ENCODE results near the gene LRP1B.

DNA sequence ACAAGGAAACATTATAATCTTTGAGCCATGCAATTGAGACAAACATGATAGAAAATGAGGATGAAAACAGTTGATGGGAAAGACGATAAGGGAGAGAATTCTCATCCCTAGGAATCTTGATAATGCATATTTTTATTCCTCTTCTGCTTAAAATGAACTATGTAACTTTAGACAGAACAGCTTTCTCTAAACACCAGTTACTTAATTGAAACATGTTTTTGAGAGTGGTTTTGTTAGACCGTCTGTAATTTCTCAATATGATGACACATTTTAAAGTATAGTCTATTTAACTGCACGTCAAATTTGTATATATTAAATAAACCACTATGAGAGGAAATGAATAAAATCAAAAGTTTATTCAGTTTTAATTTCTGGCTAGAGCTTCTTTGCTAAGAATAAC lies 1896.7 kb downstream of the LRP1B start:
- TF ChIP-seq, protein P1, sequence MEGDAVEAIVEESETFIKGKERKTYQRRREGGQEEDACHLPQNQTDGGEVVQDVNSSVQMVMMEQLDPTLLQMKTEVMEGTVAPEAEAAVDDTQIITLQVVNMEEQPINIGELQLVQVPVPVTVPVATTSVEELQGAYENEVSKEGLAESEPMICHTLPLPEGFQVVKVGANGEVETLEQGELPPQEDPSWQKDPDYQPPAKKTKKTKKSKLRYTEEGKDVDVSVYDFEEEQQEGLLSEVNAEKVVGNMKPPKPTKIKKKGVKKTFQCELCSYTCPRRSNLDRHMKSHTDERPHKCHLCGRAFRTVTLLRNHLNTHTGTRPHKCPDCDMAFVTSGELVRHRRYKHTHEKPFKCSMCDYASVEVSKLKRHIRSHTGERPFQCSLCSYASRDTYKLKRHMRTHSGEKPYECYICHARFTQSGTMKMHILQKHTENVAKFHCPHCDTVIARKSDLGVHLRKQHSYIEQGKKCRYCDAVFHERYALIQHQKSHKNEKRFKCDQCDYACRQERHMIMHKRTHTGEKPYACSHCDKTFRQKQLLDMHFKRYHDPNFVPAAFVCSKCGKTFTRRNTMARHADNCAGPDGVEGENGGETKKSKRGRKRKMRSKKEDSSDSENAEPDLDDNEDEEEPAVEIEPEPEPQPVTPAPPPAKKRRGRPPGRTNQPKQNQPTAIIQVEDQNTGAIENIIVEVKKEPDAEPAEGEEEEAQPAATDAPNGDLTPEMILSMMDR (IDR thresholded peaks at IDR 0.05; ENCODE audit: low read length), result no peak
- no peak for TF ChIP-seq EZH2 (optimal IDR thresholded peaks at IDR 0.05; ENCODE audit: low read depth, low read length)
- TF ChIP-seq EZH2phosphoT487 (IDR thresholded peaks at IDR 0.05; ENCODE audit: low read length), result no peak
